ENCODE data around the gene IRF3.

The IRF3 gene

DNA sequence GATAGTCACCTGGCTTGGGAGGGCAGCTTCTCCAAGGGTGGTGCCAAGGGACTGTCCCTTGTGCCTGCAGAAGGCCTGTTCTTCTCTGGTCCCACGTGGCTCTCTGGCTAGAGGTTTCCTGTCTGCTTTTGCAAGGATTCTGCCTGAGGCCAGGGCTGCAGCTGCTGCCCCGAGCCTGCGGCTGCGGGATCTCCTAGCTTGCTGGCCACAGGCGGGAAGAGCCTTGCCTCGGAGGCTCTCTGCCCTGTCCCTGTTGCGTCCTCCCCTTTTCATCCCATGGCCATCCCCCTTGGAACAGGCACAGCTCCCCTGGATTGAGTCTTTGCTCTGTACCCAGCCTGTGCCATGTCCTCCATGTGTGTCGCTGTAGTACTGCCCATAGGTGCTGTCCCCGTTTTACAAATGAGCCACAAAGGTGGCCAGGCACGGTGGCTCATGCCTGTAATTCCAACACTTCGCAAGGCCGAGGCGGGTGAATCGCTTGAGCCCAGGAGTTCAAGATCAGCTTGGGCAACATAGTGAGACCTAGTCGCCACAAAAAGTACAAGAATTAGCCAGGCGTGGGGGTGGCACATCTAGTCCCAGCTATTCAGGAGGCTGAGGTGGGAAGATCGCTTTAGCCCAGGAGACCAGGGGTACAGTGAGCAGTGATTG lies 9.1 kb downstream of the IRF3 start:
- TF ChIP-seq, protein P1, sequence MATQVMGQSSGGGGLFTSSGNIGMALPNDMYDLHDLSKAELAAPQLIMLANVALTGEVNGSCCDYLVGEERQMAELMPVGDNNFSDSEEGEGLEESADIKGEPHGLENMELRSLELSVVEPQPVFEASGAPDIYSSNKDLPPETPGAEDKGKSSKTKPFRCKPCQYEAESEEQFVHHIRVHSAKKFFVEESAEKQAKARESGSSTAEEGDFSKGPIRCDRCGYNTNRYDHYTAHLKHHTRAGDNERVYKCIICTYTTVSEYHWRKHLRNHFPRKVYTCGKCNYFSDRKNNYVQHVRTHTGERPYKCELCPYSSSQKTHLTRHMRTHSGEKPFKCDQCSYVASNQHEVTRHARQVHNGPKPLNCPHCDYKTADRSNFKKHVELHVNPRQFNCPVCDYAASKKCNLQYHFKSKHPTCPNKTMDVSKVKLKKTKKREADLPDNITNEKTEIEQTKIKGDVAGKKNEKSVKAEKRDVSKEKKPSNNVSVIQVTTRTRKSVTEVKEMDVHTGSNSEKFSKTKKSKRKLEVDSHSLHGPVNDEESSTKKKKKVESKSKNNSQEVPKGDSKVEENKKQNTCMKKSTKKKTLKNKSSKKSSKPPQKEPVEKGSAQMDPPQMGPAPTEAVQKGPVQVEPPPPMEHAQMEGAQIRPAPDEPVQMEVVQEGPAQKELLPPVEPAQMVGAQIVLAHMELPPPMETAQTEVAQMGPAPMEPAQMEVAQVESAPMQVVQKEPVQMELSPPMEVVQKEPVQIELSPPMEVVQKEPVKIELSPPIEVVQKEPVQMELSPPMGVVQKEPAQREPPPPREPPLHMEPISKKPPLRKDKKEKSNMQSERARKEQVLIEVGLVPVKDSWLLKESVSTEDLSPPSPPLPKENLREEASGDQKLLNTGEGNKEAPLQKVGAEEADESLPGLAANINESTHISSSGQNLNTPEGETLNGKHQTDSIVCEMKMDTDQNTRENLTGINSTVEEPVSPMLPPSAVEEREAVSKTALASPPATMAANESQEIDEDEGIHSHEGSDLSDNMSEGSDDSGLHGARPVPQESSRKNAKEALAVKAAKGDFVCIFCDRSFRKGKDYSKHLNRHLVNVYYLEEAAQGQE (IDR thresholded peaks at IDR 0.05; ENCODE audit: low read depth) = no peak
- TF ChIP-seq TAF1 (IDR thresholded peaks at IDR 0.05; ENCODE audit: low read depth) (no peak), CEBPB (IDR thresholded peaks at IDR 0.05) (no peak), YY1 (IDR thresholded peaks at IDR 0.05; ENCODE audit: low read depth) (no peak), RAD21 (IDR thresholded peaks at IDR 0.05; ENCODE audit: low read depth) (no peak), EP300 (IDR thresholded peaks at IDR 0.05; ENCODE audit: borderline replicate concordance) (no peak), FOXM1 (IDR thresholded peaks at IDR 0.05; ENCODE audit: borderline replicate concordance, low read depth) (no peak), NFIC (IDR thresholded peaks at IDR 0.05) (no peak), TCF12 (IDR thresholded peaks at IDR 0.05; ENCODE audit: low read depth) (no peak), TEAD4 (IDR thresholded peaks at IDR 0.05) (no peak), CREB1 (IDR thresholded peaks at IDR 0.05; ENCODE audit: low read depth) (no peak), EGR1 (IDR thresholded peaks at IDR 0.05) (no peak), ZBTB7A (IDR thresholded peaks at IDR 0.05; ENCODE audit: low read depth) (no peak)
- TF ChIP-seq, protein P2, sequence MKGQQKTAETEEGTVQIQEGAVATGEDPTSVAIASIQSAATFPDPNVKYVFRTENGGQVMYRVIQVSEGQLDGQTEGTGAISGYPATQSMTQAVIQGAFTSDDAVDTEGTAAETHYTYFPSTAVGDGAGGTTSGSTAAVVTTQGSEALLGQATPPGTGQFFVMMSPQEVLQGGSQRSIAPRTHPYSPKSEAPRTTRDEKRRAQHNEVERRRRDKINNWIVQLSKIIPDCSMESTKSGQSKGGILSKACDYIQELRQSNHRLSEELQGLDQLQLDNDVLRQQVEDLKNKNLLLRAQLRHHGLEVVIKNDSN (IDR thresholded peaks at IDR 0.05) = no peak
- TF ChIP-seq, protein P3, sequence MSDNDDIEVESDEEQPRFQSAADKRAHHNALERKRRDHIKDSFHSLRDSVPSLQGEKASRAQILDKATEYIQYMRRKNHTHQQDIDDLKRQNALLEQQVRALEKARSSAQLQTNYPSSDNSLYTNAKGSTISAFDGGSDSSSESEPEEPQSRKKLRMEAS (IDR thresholded peaks at IDR 0.05) = no peak

DNA sequence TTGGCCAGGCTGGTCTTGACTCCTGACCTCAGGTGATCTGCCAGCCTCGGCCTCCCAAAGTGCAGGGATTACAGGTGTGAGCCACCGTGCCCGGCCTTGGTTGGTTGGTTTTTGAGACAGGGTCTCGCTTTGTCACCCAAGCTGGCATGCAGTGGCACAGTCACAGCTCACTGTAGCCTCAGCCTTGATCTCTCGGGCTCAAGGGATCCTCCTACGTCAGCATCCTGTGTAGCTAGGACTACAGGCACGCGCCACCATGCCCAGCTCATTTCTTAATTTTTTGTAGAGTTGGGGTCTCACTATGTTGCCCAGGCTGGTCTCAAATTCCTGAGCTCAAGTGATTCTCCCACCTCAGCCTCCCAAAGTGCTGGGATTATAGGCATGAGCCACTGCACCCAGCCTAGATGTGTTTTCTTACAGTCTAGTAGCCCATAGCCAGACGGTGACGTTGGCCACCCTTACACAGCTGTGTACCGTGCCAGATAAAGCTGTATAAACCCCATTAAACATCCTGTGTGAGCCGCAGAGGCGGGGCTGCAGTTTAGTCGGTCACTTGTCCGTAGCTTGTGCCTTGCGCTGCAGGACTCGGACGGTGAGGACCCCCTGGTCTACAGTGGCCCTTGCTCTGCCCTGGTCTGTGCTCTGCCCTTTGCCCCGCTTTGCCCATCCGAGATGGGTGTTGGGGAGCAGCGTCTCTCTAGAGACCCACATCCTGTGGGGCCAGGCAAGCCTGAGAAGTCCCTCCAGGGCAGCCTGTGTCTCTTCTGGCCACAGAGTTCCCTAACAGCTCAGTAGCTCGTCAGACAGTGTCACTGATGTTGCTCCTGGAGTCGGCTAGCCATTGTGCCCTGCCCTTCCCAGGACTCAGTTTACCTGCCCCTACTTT lies 9.8 kb downstream of the IRF3 start:
- TF ChIP-seq CREB1 (IDR thresholded peaks at IDR 0.05; ENCODE audit: low read depth) (no peak), ZBTB7A (IDR thresholded peaks at IDR 0.05; ENCODE audit: low read depth) (no peak), FOXM1 (IDR thresholded peaks at IDR 0.05; ENCODE audit: borderline replicate concordance, low read depth) (no peak), NFIC (IDR thresholded peaks at IDR 0.05) (no peak), CEBPB (IDR thresholded peaks at IDR 0.05) (no peak), EP300 (IDR thresholded peaks at IDR 0.05; ENCODE audit: borderline replicate concordance) (no peak), TEAD4 (IDR thresholded peaks at IDR 0.05) (no peak), TAF1 (IDR thresholded peaks at IDR 0.05; ENCODE audit: low read depth) (no peak), YY1 (IDR thresholded peaks at IDR 0.05; ENCODE audit: low read depth) (no peak), TCF12 (IDR thresholded peaks at IDR 0.05; ENCODE audit: low read depth) (no peak)
- TF ChIP-seq, protein P1 (IDR thresholded peaks at IDR 0.05; ENCODE audit: low read depth) = no peak
- TF ChIP-seq, protein P2 (IDR thresholded peaks at IDR 0.05) = no peak
- TF ChIP-seq, protein P3 (IDR thresholded peaks at IDR 0.05) = no peak

DNA sequence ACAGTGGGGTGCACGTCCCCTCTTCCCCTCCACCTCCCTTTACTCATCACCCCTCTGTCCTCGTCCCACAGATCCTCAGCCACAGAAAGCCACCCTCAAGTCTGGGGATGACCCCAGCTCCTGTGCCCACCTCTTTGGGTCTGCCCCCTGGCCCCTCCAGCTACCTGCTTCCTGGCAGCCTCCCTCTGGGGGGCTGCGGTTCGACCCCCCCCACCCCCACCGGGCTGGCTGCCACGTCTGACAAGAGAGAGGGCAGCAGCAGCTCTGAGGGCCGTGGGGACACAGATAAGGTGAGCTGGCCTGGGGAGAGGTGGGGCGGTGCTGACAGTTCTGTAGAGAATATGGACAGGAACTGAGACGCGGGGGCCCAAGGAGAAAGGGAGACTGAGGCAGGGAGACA lies 11.1 kb downstream of the IRF3 start:
- TF ChIP-seq YY1 (IDR thresholded peaks at IDR 0.05; ENCODE audit: low read depth) (no peak), EP300 (IDR thresholded peaks at IDR 0.05; ENCODE audit: borderline replicate concordance) (no peak), CREB1 (IDR thresholded peaks at IDR 0.05; ENCODE audit: low read depth) (no peak), CEBPB (IDR thresholded peaks at IDR 0.05) (no peak), ZBTB7A (IDR thresholded peaks at IDR 0.05; ENCODE audit: low read depth) (no peak), NFIC (IDR thresholded peaks at IDR 0.05) (no peak), RAD21 (IDR thresholded peaks at IDR 0.05; ENCODE audit: low read depth) (no peak), TCF12 (IDR thresholded peaks at IDR 0.05; ENCODE audit: low read depth) (no peak), TAF1 (IDR thresholded peaks at IDR 0.05; ENCODE audit: low read depth) (no peak), EGR1 (IDR thresholded peaks at IDR 0.05) (no peak), FOXM1 (IDR thresholded peaks at IDR 0.05; ENCODE audit: borderline replicate concordance, low read depth) (no peak)
- TF ChIP-seq, protein P2 (IDR thresholded peaks at IDR 0.05) = no peak

DNA sequence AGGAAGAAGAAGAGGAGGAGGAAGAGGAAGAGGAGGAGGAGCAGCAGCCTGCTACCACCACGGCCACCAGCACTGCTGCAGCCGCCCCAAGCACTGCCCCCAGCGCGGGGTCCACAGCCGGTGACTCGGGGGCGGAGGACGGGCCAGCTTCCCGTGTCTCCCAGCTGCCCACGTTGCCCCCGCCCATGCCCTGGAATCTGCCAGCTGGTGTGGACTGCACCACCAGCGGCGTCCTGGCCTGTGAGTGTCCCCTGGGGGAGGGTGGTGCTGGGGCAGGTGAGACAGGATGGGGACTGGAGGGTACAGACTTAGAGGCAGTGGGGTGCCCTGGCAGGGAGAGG lies 12.2 kb downstream of the IRF3 start:
- TF ChIP-seq EGR1 (IDR thresholded peaks at IDR 0.05) (no peak), RAD21 (IDR thresholded peaks at IDR 0.05; ENCODE audit: low read depth) (no peak), ZBTB7A (IDR thresholded peaks at IDR 0.05; ENCODE audit: low read depth) (no peak), YY1 (IDR thresholded peaks at IDR 0.05; ENCODE audit: low read depth) (no peak), EP300 (IDR thresholded peaks at IDR 0.05; ENCODE audit: borderline replicate concordance) (no peak), FOXM1 (IDR thresholded peaks at IDR 0.05; ENCODE audit: borderline replicate concordance, low read depth) (no peak)
- TF ChIP-seq, protein P2 (IDR thresholded peaks at IDR 0.05) = no peak
- TF ChIP-seq, protein P3 (IDR thresholded peaks at IDR 0.05) = no peak
